ENCODE results near the gene BCL7A. TPM values are rescaled to one million over a fixed set of nuclear protein-coding genes. Genes with fewer than 3 reads are reported as not detected.
A peak's percentile ranks its signal among the peaks of the same experiment; 100 is the strongest.

BCL7A gene
- polyA plus RNA-seq, 1 of the 3 experiments (the other 2 are of a cell fraction): 34.0 TPM

DNA sequence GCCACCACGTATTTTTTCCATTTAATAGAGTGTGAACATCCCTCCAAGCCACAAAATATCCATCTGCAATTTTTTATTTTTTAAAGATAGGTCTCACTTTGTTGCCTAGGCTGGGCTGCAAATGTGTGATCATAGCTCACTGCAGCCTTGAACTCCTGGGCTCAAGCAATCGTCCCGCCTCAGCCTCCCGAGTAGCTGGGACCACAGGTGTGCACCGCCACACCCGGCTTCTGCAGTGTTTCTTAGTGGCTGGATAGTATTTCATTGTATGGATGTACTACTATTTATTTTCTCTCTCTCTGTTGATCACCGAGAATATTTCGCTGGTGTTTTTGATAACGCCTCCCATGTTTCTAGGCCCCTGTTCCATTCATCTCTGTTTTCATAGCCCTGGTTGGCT is 74.3 kb downstream of the BCL7A start:
- TF ChIP-seq TCF12 (IDR thresholded peaks at IDR 0.05): no peak
- TF ChIP-seq SMC3 (IDR thresholded peaks at IDR 0.05; ENCODE audit: low read depth, low read length): no peak
- TF ChIP-seq MEF2A (IDR thresholded peaks at IDR 0.05; ENCODE audit: borderline replicate concordance, low read depth): no peak
- TF ChIP-seq EP300 (IDR thresholded peaks at IDR 0.05; ENCODE audit: borderline replicate concordance in 1 of 2, low read depth in 1 of 2, low read length in 1 of 2): no peak
- TF ChIP-seq RFX5 (IDR thresholded peaks at IDR 0.05; ENCODE audit: low read length): no peak
- no peak for TF ChIP-seq JUND (IDR thresholded peaks at IDR 0.05)
- peaks cover 34% of the 10 kb centered on the region for H3F3A ChIP-seq (replicated peaks; ENCODE audit: insufficient read depth)
- no peaks in the 10 kb centered on the region for H3K36me3 ChIP-seq (replicated peaks in 1 of 2; ENCODE audit: control insufficient read depth in 1 of 2, insufficient read depth in 2 of 2, low read length in 1 of 2)
- 0 out of 4 replicates have a peak overlapping the region, but pooled peaks of 1 of the 2 experiments have one; percentile 20 for H3K27ac ChIP-seq (ENCODE audit: low read depth in 2 of 2, low read length in 1 of 2)
- peaks cover 35 to 39% of the 10 kb centered on the region in 2 experiments for H3K4me1 ChIP-seq (ENCODE audit: control insufficient read depth in 1 of 2, insufficient read depth in 2 of 2, low read depth in 1 of 2, low read length in 1 of 2)
- CTCF ChIA-PET: interaction anchor here (1.0 to 2.5 kb wide), 4 partner anchors 15 to 42 kb away, joined by 3 to 20 read pairs (median 6); partner anchors contain the start of gene MLXIP
- no peaks in the 10 kb centered on the region for H3K9me3 ChIP-seq
- WGBS (ENCODE audit: low lambda C conversion rate): 94% methylated on average over 8 of the region's 9 CpGs
- no peak overlapping the region for H2AFZ ChIP-seq (ENCODE audit: low read depth)
- no peak overlapping the region for H3K4me2 ChIP-seq
- peaks cover 55% of the 10 kb centered on the region for H4K20me1 ChIP-seq (ENCODE audit: insufficient read depth)
- H3K9me2 ChIP-seq: no peaks in the 10 kb centered on the region
- POLR2A ChIA-PET: interaction anchor here (0.6 kb wide), 1 partner anchor 662 kb away, joined by 3 read pairs; no protein-coding TSS in a partner anchor
- H3K9ac ChIP-seq: no peak overlapping the region
- H3K27me3 ChIP-seq (ENCODE audit: insufficient read depth): no peaks in the 10 kb centered on the region
- no peak overlapping the region for H3K4me3 ChIP-seq (ENCODE audit: low read depth in 2 of 2, low read length in 1 of 2)
- no peak for DNase-seq
- H3K79me2 ChIP-seq (ENCODE audit: insufficient read depth): peaks cover 95% of the 10 kb centered on the region

DNA sequence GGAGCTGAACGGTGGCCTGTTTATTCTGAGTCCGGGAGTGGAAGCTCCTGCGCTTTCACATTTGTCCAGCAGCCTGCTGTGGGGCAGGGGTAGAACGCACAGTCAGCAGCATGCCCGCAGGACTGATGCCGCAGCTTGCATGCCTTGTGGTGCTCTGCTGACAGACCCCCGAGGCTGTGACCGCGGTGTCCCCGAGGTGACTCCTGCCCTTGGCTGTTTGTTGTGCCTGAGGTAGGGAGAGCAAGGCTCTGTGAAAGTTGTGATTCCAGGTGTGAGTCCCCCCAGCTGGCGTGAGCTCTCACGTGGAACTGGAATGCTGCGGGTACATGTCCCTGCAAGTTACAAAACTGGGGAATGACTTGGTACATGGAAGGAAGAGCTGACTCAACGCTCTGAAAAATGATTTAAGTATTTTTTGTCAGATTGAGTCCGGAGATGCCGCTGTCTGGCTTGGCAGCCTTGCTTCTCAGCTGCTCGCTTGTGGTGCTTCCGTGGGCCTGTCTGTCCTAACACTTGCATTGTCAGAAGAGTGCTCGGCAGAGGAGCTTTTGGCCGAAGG is 75.0 kb downstream of the BCL7A start:
- CTCF ChIA-PET: interaction anchor here (0.8 to 3.0 kb wide), 7 partner anchors 8 to 303 kb away, joined by 3 to 20 read pairs (median 6); partner anchors contain the start of genes MLXIP and RHOF
- peaks cover 95% of the 10 kb centered on the region for H3K79me2 ChIP-seq (ENCODE audit: insufficient read depth)
- no peak overlapping the region for H3K4me3 ChIP-seq (ENCODE audit: low read depth in 2 of 2, low read length in 1 of 2)
- H3K9me3 ChIP-seq: no peaks in the 10 kb centered on the region
- no peak for DNase-seq
- H3F3A ChIP-seq (replicated peaks; ENCODE audit: insufficient read depth): peaks cover 29% of the 10 kb centered on the region
- no peak for TF ChIP-seq GATA2 (CRISPR knock-in tag; IDR thresholded peaks at IDR 0.05)
- TF ChIP-seq FOSL2 (IDR thresholded peaks at IDR 0.05; ENCODE audit: borderline replicate concordance, low read depth): no peak
- TF ChIP-seq ELF1 (IDR thresholded peaks at IDR 0.05): no peak
- TF ChIP-seq, protein P1, sequence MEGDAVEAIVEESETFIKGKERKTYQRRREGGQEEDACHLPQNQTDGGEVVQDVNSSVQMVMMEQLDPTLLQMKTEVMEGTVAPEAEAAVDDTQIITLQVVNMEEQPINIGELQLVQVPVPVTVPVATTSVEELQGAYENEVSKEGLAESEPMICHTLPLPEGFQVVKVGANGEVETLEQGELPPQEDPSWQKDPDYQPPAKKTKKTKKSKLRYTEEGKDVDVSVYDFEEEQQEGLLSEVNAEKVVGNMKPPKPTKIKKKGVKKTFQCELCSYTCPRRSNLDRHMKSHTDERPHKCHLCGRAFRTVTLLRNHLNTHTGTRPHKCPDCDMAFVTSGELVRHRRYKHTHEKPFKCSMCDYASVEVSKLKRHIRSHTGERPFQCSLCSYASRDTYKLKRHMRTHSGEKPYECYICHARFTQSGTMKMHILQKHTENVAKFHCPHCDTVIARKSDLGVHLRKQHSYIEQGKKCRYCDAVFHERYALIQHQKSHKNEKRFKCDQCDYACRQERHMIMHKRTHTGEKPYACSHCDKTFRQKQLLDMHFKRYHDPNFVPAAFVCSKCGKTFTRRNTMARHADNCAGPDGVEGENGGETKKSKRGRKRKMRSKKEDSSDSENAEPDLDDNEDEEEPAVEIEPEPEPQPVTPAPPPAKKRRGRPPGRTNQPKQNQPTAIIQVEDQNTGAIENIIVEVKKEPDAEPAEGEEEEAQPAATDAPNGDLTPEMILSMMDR (IDR thresholded peaks at IDR 0.05): no peak
- no peak for TF ChIP-seq GABPA (IDR thresholded peaks at IDR 0.05; ENCODE audit: low read depth)
- TF ChIP-seq FOXJ3 (CRISPR knock-in tag; IDR thresholded peaks at IDR 0.05): no peak
- TF ChIP-seq RCOR1 (IDR thresholded peaks at IDR 0.05; ENCODE audit: low read length): no peak
- TF ChIP-seq, protein P2, sequence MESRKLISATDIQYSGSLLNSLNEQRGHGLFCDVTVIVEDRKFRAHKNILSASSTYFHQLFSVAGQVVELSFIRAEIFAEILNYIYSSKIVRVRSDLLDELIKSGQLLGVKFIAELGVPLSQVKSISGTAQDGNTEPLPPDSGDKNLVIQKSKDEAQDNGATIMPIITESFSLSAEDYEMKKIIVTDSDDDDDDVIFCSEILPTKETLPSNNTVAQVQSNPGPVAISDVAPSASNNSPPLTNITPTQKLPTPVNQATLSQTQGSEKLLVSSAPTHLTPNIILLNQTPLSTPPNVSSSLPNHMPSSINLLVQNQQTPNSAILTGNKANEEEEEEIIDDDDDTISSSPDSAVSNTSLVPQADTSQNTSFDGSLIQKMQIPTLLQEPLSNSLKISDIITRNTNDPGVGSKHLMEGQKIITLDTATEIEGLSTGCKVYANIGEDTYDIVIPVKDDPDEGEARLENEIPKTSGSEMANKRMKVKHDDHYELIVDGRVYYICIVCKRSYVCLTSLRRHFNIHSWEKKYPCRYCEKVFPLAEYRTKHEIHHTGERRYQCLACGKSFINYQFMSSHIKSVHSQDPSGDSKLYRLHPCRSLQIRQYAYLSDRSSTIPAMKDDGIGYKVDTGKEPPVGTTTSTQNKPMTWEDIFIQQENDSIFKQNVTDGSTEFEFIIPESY (IDR thresholded peaks at IDR 0.05; ENCODE audit: borderline replicate concordance, low read depth): no peak
- TF ChIP-seq, protein P3, sequence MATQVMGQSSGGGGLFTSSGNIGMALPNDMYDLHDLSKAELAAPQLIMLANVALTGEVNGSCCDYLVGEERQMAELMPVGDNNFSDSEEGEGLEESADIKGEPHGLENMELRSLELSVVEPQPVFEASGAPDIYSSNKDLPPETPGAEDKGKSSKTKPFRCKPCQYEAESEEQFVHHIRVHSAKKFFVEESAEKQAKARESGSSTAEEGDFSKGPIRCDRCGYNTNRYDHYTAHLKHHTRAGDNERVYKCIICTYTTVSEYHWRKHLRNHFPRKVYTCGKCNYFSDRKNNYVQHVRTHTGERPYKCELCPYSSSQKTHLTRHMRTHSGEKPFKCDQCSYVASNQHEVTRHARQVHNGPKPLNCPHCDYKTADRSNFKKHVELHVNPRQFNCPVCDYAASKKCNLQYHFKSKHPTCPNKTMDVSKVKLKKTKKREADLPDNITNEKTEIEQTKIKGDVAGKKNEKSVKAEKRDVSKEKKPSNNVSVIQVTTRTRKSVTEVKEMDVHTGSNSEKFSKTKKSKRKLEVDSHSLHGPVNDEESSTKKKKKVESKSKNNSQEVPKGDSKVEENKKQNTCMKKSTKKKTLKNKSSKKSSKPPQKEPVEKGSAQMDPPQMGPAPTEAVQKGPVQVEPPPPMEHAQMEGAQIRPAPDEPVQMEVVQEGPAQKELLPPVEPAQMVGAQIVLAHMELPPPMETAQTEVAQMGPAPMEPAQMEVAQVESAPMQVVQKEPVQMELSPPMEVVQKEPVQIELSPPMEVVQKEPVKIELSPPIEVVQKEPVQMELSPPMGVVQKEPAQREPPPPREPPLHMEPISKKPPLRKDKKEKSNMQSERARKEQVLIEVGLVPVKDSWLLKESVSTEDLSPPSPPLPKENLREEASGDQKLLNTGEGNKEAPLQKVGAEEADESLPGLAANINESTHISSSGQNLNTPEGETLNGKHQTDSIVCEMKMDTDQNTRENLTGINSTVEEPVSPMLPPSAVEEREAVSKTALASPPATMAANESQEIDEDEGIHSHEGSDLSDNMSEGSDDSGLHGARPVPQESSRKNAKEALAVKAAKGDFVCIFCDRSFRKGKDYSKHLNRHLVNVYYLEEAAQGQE (IDR thresholded peaks at IDR 0.05; ENCODE audit: low read depth, low read length): no peak
- TF ChIP-seq MXI1 (IDR thresholded peaks at IDR 0.05; ENCODE audit: low read depth, low read length): no peak
- no peak for TF ChIP-seq RFX5 (IDR thresholded peaks at IDR 0.05; ENCODE audit: low read length)
- TF ChIP-seq, protein P4, sequence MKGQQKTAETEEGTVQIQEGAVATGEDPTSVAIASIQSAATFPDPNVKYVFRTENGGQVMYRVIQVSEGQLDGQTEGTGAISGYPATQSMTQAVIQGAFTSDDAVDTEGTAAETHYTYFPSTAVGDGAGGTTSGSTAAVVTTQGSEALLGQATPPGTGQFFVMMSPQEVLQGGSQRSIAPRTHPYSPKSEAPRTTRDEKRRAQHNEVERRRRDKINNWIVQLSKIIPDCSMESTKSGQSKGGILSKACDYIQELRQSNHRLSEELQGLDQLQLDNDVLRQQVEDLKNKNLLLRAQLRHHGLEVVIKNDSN (IDR thresholded peaks at IDR 0.05; ENCODE audit: borderline replicate concordance, low read depth): no peak
- H3K4me1 ChIP-seq (ENCODE audit: control insufficient read depth in 1 of 2, insufficient read depth in 2 of 2, low read depth in 1 of 2, low read length in 1 of 2): peaks cover 29 to 39% of the 10 kb centered on the region in 2 experiments
- no peak overlapping the region for H3K4me2 ChIP-seq
- no peaks in the 10 kb centered on the region for H3K36me3 ChIP-seq (replicated peaks in 1 of 2; ENCODE audit: control insufficient read depth in 1 of 2, insufficient read depth in 2 of 2, low read length in 1 of 2)
- peak overlapping the region in 1 of 2 experiments; percentile 20; a peak in 1 of 4 replicates for H3K27ac ChIP-seq (ENCODE audit: low read depth in 2 of 2, low read length in 1 of 2)
- no peaks in the 10 kb centered on the region for H3K9me2 ChIP-seq
- H2AFZ ChIP-seq (ENCODE audit: low read depth): no peak overlapping the region
- H4K20me1 ChIP-seq (ENCODE audit: insufficient read depth): peaks cover 57% of the 10 kb centered on the region
- POLR2A ChIA-PET: interaction anchor here (0.5 to 2.2 kb wide), 3 partner anchors 18 to 663 kb away, joined by 3 to 8 read pairs (median 3); partner anchors contain the start of gene MLXIP
- 84% methylated on average over 9 of the region's 20 CpGs for WGBS (ENCODE audit: low lambda C conversion rate)
- no peaks in the 10 kb centered on the region for H3K27me3 ChIP-seq (ENCODE audit: insufficient read depth)
- no peak overlapping the region for H3K9ac ChIP-seq
